GM12878 (cell line): Measurements from ENCODE around the gene YBEY. TPM values are rescaled to one million over a fixed set of nuclear protein-coding genes. Genes with fewer than 3 reads are reported as not detected.

ENCODE experiments used
- ATAC-seq: fragments of 200-7000 bp; cut with Tn5 transposase; 3 replicates; pipeline ENCODE4 v1.9.1; 2020; ENCODE audit warnings: mild to moderate bottlenecking, moderate library complexity
- BruUV-seq: library from RNA; stranded (reverse); fragments of 400-500 nt; replicated peaks from 2 replicates; lab custom pipeline; 2021; lab: Mats Ljungman, UMichigan
- CTCF ChIA-PET: fragments of 300-600 bp; sonication (Branson Sonifier 250); formaldehyde crosslinking; extraction: SDS; loops from one replicate; lab custom pipeline; 2021; ENCODE audit warnings: inconsistent platforms; lab: Yijun Ruan, JAX
- POLR2A ChIA-PET: fragments of 350-600 bp; formaldehyde crosslinking; extraction: SDS; loops from one replicate; lab custom pipeline; 2021; ENCODE audit warnings: inconsistent platforms; lab: Charles Lee
- RAD21 ChIA-PET: fragments of 300-600 bp; sonication (Branson Sonifier 250); formaldehyde crosslinking; loops from one replicate; lab custom pipeline; 2023; ENCODE audit warnings: antibody characterized with exemption; ENCODE audit not compliant: unreplicated experiment; lab: Charles Lee
- SMC1A ChIA-PET: fragments of 300-600 bp; sonication (Branson Sonifier 250); formaldehyde crosslinking; loops from one replicate; lab custom pipeline; 2023; ENCODE audit not compliant: unreplicated experiment, uncharacterized antibody; lab: Charles Lee
- DNase-seq: peaks from one replicate; pipeline ENCODE4 v3.0.0-alpha.2; 2011; ENCODE audit warnings: low read depth, low spot score
- FAIRE-seq: peaks from 3 replicates; lab custom pipeline; 2011; peaks lifted over from hg19 to GRCh38; lab: Jason Lieb, UNC
- H2AFZ ChIP-seq: 2 replicates; pipeline ENCODE4 v1.6.0; 2011; ENCODE audit warnings: low read depth, low read length, control low read depth; ENCODE audit not compliant: control insufficient read depth
- H3K27ac ChIP-seq: 2 replicates; pipeline ENCODE4 v1.5.1; 2011; ENCODE audit warnings: control low read depth; ENCODE audit not compliant: control insufficient read depth, insufficient read depth
- H3K27me3 ChIP-seq, 2 experiments: replicated peaks in 1 of 2; 2 replicates each; pipeline versions ENCODE4 v1.6.0 to v1.6.1; 2011; ENCODE audit warnings: low read length in 1 of 2; ENCODE audit not compliant: control insufficient read depth in 2 of 2, insufficient read depth in 2 of 2
- H3K36me3 ChIP-seq, 2 experiments: 2 replicates each; pipeline ENCODE4 v1.5.1; 2011; ENCODE audit warnings: low read length in 1 of 2; ENCODE audit not compliant: control insufficient read depth in 2 of 2, insufficient read depth in 2 of 2
- H3K4me1 ChIP-seq: 2 replicates; pipeline ENCODE4 v1.6.1; 2011; ENCODE audit warnings: mild to moderate bottlenecking, low read length, moderate library complexity, mixed read lengths; ENCODE audit not compliant: control insufficient read depth, insufficient read depth
- H3K4me2 ChIP-seq: 2 replicates; pipeline ENCODE4 v1.6.0; 2011; ENCODE audit warnings: control low read depth; ENCODE audit not compliant: control insufficient read depth, insufficient read depth
- H3K4me3 ChIP-seq: fragments of 200-600 bp; sonication (generic); 2 replicates; pipeline ENCODE4 v1.5.1; 2016
- H3K79me2 ChIP-seq: 2 replicates; pipeline ENCODE4 v1.6.0; 2011; ENCODE audit warnings: low read length; ENCODE audit not compliant: control insufficient read depth, insufficient read depth
- H3K9ac ChIP-seq: 2 replicates; pipeline ENCODE4 v1.8.0; 2011; ENCODE audit warnings: low read length, control low read depth, mixed read lengths; ENCODE audit not compliant: control insufficient read depth, insufficient read depth
- H3K9me3 ChIP-seq: replicated peaks from 3 replicates; pipeline ENCODE4 v1.5.1; 2011; ENCODE audit warnings: mild to moderate bottlenecking, low read length; ENCODE audit not compliant: control insufficient read depth, insufficient read depth
- H4K20me1 ChIP-seq: 2 replicates; pipeline ENCODE4 v1.6.0; 2011; ENCODE audit not compliant: control insufficient read depth, insufficient read depth
- CHD4 ChIP-seq: fragments of 200-600 bp; sonication (generic); IDR thresholded peaks from 2 replicates; pipeline ENCODE4 v1.6.1; 2016; ENCODE audit warnings: mild to moderate bottlenecking
- EP300 ChIP-seq, 2 experiments: fragments of 150-350 bp in 1 of 2; IDR thresholded peaks; 2 replicates each; pipeline ENCODE4 v1.6.1; 2011 to 2012; ENCODE audit warnings: low read depth in 2 of 2, low read length in 2 of 2, borderline replicate concordance in 1 of 2, improper control_type of control experiment in 1 of 2, inconsistent platforms in 1 of 2; ENCODE audit not compliant: control insufficient read depth in 1 of 2
- NFYA ChIP-seq: IDR thresholded peaks from 2 replicates; pipeline ENCODE4 v1.6.1; 2011; ENCODE audit warnings: low read depth, mild to moderate bottlenecking, low read length, improper control_type of control experiment, borderline replicate concordance
- POLR2AphosphoS2 ChIP-seq: IDR thresholded peaks from 2 replicates; pipeline ENCODE4 v1.6.1; 2011; ENCODE audit warnings: low read depth, mild to moderate bottlenecking, low read length, improper control_type of control experiment, moderate library complexity
- TCF3 ChIP-seq: IDR thresholded peaks from 2 replicates; pipeline ENCODE4 v1.6.1; 2012; ENCODE audit warnings: low read depth, mild to moderate bottlenecking, low read length, borderline replicate concordance; ENCODE audit not compliant: insufficient read depth
- ZNF274 ChIP-seq: IDR thresholded peaks from one replicate; pipeline ENCODE4 v1.8.0; 2011; ENCODE audit not compliant: insufficient read length, insufficient read depth
- WGBS: methylation state at CpG from one replicate; pipeline ENCODE4 v1.1.6; 2016; ENCODE audit warnings: low lambda C conversion rate; ENCODE audit not compliant: insufficient replicate concordance, insufficient coverage; ENCODE audit errors: missing lambda C conversion rate; 5-methylcytosine and 5-hydroxymethylcytosine counted together
- in situ Hi-C: fragments of 300-500 bp; cut with MboI; formaldehyde crosslinking; loops from 9 replicates; pipeline ENCODE4 v1.14.3; 2018; ENCODE audit warnings: mixed read lengths
- intact Hi-C: fragments of 100-400 bp; cut with micrococcal nuclease; formaldehyde crosslinking; loops from one replicate; pipeline ENCODE4 v1.14.2; 2022; ENCODE audit not compliant: unreplicated experiment
- polyA plus RNA-seq, 11 experiments: library from polyadenylated mRNA; depleted of rRNA in 4 of 11; unstranded in 6 of 11; stranded (reverse) in 5 of 11; fragments of >200 nt; fragmentation: Nextera tagmentation in 4 of 11; fragmentation: Illumina TruSeq in 1 of 11; extraction: Ambion mirVana in 4 of 11; extraction: Trizol in 1 of 11; gene quantifications; 1 replicate in 1 of 11; 2 replicates in 10 of 11; pipeline versions ENCODE4 v1.2.1 to v1.2.3, GENCODE V29; 2011 to 2016; ENCODE audit warnings: inconsistent platforms in 2 of 11, missing spikeins in 2 of 11, low read depth in 1 of 11
- total RNA-seq, 4 experiments: library from RNA; depleted of rRNA in 3 of 4; stranded (reverse); fragments of >200 nt in 3 of 4; fragmentation: Illumina TruSeq in 1 of 4; extraction: Trizol in 1 of 4; gene quantifications; 2 replicates each; pipeline versions ENCODE4 v1.2.1 to v1.2.3, GENCODE V29; 2013 to 2021
- TF ChIP-seq, protein P1 (sequence below): fragments of 450-650 bp; IDR thresholded peaks from 2 replicates; pipeline ENCODE4 v1.6.1; 2016; ENCODE audit warnings: mild to moderate bottlenecking
- TF ChIP-seq, protein P2 (sequence below): fragments of 450-650 bp; formaldehyde crosslinking; IDR thresholded peaks from 2 replicates; pipeline ENCODE4 v1.4.0; 2022; ENCODE audit warnings: mild to moderate bottlenecking, moderate library complexity
- TF ChIP-seq, protein P3 (sequence below): fragments of 450-650 bp; IDR thresholded peaks from 2 replicates; pipeline ENCODE4 v1.6.1; 2016; ENCODE audit warnings: mild to moderate bottlenecking, moderate library complexity, borderline replicate concordance
- TF ChIP-seq, protein P4 (sequence below): fragments of 150-350 bp; IDR thresholded peaks from 2 replicates; pipeline ENCODE4 v1.6.1; 2014; ENCODE audit warnings: mild to moderate bottlenecking, low read depth, low read length

The YBEY gene
- total and polyA plus RNA-seq, 10 of the 15 experiments (the other 5 are each of a cell fraction or from before 2014, with no cell fraction given), result 6.5 to 31.4 (median 18.5) TPM

DNA sequence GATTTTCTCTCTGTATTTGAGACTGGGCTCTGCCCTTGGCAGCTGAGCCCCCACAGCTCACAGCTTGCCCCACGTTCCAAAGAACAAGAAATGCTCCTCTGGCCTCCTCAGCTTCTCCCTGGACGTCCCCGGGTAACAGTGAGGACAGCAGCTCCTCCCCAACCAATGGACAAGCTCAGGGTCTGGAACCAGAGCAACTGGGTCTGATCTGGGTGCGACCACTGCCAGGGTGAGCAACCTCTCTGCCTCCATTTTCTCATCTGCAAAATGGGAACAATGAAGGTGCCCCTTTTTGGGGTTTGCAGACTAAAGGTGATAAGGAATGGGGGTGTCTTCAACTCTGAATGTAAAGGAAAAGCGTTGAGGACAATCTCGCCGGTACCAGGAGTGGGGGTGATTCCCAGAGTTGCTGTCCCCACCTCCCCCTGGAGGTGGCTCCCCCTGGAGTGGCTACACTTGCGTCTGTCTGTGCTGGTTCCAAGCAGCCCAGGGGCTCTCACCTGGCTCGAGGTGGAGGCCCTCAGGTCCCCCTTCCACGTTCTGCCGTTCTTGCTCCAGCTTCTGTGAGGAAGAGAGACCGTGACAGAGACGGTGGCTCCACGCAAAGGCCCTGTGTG lies 30.7 kb downstream of the YBEY start:
- peaks cover 0 to 3% of the 10 kb centered on the region in 2 experiments; a peak in 2 of 4 replicates for H3K36me3 ChIP-seq
- CTCF ChIA-PET, result no interaction called here
- FAIRE-seq, result no peak
- TF ChIP-seq NFYA (no peak), POLR2AphosphoS2 (no peak), ZNF274 (no peak), EP300 (IDR thresholded peaks at IDR 0.05; ENCODE audit: borderline replicate concordance in 1 of 2, control insufficient read depth in 1 of 2, low read depth in 2 of 2, low read length in 2 of 2) (no peak), CHD4 (no peak), TCF3 (no peak)
- TF ChIP-seq, protein P1, sequence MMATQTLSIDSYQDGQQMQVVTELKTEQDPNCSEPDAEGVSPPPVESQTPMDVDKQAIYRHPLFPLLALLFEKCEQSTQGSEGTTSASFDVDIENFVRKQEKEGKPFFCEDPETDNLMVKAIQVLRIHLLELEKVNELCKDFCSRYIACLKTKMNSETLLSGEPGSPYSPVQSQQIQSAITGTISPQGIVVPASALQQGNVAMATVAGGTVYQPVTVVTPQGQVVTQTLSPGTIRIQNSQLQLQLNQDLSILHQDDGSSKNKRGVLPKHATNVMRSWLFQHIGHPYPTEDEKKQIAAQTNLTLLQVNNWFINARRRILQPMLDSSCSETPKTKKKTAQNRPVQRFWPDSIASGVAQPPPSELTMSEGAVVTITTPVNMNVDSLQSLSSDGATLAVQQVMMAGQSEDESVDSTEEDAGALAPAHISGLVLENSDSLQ, result no peak
- TF ChIP-seq, protein P2, sequence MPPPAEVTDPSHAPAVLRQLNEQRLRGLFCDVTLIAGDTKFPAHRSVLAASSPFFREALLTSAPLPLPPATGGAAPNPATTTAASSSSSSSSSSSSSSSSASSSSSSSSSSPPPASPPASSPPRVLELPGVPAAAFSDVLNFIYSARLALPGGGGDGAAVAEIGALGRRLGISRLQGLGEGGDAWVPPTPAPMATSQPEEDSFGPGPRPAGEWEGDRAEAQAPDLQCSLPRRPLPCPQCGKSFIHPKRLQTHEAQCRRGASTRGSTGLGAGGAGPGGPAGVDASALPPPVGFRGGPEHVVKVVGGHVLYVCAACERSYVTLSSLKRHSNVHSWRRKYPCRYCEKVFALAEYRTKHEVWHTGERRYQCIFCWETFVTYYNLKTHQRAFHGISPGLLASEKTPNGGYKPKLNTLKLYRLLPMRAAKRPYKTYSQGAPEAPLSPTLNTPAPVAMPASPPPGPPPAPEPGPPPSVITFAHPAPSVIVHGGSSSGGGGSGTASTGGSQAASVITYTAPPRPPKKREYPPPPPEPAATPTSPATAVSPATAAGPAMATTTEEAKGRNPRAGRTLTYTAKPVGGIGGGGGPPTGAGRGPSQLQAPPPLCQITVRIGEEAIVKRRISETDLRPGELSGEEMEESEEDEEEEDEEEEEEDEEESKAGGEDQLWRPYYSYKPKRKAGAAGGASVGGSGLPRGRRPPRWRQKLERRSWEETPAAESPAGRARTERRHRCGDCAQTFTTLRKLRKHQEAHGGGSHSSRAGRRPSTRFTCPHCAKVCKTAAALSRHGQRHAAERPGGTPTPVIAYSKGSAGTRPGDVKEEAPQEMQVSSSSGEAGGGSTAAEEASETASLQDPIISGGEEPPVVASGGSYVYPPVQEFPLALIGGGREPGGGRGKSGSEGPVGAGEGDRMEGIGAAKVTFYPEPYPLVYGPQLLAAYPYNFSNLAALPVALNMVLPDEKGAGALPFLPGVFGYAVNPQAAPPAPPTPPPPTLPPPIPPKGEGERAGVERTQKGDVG (CRISPR knock-in tag), result no peak
- TF ChIP-seq, protein P3, sequence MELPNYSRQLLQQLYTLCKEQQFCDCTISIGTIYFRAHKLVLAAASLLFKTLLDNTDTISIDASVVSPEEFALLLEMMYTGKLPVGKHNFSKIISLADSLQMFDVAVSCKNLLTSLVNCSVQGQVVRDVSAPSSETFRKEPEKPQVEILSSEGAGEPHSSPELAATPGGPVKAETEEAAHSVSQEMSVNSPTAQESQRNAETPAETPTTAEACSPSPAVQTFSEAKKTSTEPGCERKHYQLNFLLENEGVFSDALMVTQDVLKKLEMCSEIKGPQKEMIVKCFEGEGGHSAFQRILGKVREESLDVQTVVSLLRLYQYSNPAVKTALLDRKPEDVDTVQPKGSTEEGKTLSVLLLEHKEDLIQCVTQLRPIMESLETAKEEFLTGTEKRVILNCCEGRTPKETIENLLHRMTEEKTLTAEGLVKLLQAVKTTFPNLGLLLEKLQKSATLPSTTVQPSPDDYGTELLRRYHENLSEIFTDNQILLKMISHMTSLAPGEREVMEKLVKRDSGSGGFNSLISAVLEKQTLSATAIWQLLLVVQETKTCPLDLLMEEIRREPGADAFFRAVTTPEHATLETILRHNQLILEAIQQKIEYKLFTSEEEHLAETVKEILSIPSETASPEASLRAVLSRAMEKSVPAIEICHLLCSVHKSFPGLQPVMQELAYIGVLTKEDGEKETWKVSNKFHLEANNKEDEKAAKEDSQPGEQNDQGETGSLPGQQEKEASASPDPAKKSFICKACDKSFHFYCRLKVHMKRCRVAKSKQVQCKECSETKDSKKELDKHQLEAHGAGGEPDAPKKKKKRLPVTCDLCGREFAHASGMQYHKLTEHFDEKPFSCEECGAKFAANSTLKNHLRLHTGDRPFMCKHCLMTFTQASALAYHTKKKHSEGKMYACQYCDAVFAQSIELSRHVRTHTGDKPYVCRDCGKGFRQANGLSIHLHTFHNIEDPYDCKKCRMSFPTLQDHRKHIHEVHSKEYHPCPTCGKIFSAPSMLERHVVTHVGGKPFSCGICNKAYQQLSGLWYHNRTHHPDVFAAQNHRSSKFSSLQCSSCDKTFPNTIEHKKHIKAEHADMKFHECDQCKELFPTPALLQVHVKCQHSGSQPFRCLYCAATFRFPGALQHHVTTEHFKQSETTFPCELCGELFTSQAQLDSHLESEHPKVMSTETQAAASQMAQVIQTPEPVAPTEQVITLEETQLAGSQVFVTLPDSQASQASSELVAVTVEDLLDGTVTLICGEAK, result no peak
- TF ChIP-seq, protein P4, sequence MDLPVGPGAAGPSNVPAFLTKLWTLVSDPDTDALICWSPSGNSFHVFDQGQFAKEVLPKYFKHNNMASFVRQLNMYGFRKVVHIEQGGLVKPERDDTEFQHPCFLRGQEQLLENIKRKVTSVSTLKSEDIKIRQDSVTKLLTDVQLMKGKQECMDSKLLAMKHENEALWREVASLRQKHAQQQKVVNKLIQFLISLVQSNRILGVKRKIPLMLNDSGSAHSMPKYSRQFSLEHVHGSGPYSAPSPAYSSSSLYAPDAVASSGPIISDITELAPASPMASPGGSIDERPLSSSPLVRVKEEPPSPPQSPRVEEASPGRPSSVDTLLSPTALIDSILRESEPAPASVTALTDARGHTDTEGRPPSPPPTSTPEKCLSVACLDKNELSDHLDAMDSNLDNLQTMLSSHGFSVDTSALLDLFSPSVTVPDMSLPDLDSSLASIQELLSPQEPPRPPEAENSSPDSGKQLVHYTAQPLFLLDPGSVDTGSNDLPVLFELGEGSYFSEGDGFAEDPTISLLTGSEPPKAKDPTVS, result no peak

More for the DNA sequence above, 30.7 kb downstream of the YBEY start:
- H3K4me1 ChIP-seq, result peaks cover 5% of the 10 kb centered on the region
- H3K27ac ChIP-seq, result no peak overlapping the region
- no peak overlapping the region for H3K4me2 ChIP-seq
- no peaks in the 10 kb centered on the region for H4K20me1 ChIP-seq
- ChIA-PET RAD21 (no interaction called here), POLR2A (no interaction called here), SMC1A (no interaction called here)
- no peak for ATAC-seq
- H3K9me3 ChIP-seq, result no peaks in the 10 kb centered on the region
- WGBS, result 96% methylated on average over 14 of the region's 14 CpGs
- intact Hi-C loops (no loop called here), in situ Hi-C loops (no loop called here)
- H3K9ac ChIP-seq, result no peak overlapping the region
- H2AFZ ChIP-seq, result no peak overlapping the region
- H3K4me3 ChIP-seq, result no peak overlapping the region
- H3K79me2 ChIP-seq, result peaks cover 19% of the 10 kb centered on the region
- no peaks in the 10 kb centered on the region for H3K27me3 ChIP-seq
- no peak for DNase-seq
- BruUV-seq, result no TSS peak
